Stimulated activated CD8-positive, alpha-beta memory T cell treated with anti-CD3 and anti-CD28 coated beads, Interleukin-12 subunit alpha, Interleukin-12 subunit beta, amount 100 ng/mL, for 1 hour (primary cell): ENCODE results near the gene SLC16A6.
"Not testable (repeated sequence)": the region's sequence is repeated elsewhere in the genome, so short reads cannot be mapped to it uniquely, and the experiment has no call there.

Experiments used
- DNase-seq: peaks from one replicate; pipeline ENCODE4 v3.0.0-alpha.2; 2020; ENCODE audit warnings: low read depth

The SLC16A6 gene, protein sequence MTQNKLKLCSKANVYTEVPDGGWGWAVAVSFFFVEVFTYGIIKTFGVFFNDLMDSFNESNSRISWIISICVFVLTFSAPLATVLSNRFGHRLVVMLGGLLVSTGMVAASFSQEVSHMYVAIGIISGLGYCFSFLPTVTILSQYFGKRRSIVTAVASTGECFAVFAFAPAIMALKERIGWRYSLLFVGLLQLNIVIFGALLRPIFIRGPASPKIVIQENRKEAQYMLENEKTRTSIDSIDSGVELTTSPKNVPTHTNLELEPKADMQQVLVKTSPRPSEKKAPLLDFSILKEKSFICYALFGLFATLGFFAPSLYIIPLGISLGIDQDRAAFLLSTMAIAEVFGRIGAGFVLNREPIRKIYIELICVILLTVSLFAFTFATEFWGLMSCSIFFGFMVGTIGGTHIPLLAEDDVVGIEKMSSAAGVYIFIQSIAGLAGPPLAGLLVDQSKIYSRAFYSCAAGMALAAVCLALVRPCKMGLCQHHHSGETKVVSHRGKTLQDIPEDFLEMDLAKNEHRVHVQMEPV

DNA sequence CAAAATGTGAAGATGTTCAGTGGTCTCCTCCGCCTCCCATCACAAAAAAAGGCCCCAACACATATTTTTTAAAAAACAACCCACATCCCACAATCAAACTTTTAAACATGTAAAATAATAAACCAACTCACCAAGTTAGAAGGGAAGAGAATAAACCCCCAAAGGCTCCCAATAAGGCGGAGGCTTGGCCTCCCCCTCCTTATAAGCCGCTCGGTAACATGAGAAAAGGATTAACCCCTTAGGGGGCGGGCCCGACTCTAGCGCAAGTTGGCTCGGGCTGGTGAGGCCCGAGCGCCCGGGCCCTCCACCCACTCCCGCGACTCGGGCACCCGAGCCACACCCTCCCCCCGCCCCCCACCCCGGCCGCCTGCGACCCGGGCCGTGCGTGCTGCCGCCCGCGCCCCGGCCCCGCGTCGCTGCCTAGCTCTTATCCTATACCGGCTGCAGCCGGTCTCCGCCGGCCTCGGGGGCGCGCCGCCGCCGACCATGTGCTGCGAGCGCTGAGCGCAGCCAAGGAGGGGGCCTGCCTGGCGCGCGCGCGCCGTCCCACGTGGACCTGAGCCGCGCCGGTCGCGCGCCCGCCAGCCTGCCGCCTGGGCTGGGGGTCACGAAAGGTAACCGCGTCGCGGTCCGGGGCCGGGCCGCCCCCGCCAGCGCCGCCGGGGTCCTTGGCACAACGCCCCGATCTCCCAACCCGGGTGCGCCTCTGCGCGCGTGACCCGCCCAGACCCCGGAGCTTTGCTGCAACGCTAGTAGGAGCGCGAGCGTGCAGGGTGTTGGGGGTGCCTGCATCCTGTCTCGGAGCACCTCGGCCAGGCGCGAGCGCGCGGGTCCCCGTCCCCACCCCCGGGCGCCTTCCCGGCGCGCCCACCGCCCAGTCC, at the start of gene SLC16A6, which contains the start of gene ARSG:
SLC16A6 (minus strand) TSS at position 173 of the 881 bp plus-strand sequence. CDS start 12,807 bp downstream, outside the sequence.
ARSG (plus strand) TSS at position 541 of the 881 bp plus-strand sequence. CDS start 15,999 bp downstream, outside the sequence.
- peak; percentile 63 for DNase-seq

DNA sequence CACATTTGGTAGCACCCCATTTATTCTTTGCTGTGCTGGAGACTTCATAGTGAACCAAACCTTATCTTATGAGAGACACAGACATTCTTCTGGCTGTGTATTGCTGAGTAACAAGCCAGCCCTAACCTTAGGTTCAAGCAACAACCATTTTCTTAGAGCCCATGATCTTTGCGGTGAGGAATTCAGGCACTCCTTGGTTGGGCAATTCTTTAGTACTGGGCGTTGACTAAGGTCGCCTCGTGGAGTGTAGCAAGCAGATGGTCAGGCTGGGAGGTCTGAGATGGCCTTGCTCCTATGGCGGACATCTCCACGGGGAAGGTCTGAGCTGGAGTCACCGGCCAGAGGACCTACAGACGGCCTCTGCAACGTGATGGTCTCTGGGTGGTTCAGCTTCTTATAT, 43.5 kb upstream of the SLC16A6 start:
- DNase-seq = no peak

DNA sequence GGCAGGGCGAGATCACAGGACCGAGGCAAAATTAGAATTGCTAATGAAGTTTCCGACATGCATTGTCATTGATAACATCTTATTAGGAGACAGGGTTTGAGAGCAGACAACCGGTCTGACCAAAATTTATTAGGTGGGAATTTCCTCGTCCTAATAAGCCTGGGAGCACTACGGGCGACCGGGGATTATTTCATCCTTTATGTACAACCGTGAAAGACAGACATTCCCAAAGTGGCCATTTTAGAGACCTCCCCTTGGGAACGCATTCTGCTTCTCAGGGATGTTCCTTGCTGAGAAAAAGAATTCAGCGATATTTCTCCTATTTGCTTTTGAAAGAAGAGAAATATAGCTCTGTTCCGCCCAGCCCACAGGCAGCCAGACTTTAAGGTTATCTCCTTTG, 41.0 kb upstream of the SLC16A6 start:
- not testable (repeated sequence) for DNase-seq

DNA sequence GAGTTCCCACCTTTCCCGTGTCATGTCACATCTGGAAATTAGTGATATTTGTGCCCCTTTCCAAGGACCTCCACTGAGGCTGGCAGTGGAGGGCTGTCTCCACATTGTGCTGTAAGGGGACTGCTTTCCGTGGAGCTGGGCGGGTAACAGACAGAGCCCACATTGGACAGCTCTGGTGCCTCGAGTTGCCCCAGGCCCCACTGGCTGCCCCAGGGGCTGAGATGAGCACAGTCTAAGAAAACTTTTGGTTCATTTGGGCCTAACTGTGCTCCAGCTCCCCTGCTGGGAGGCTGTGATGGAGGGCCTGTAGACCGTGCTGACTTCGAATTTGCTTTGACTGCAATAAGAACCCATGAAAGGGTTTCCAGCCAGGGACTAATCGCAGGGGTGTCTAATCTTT, 38.4 kb upstream of the SLC16A6 start:
- no peak for DNase-seq

DNA sequence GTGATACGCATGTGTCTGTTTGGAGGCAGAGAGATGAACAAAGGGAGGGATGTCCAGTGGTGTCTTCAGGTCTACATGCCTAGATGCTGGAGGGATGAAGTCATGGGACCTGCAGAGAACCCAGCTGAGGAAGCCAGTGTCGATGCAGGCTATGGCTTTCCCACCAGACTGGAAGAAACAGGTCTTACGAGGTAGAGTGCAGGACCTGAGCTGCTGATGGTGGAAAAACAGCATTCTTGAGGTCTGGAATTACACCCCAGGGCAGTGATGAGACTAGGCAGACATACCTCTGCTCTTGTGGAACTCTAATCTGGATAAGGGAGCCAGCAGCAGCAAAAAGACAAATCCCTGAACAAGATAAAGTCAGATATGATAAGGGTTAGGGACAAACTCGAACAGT, 37.7 kb upstream of the SLC16A6 start:
- no peak for DNase-seq

DNA sequence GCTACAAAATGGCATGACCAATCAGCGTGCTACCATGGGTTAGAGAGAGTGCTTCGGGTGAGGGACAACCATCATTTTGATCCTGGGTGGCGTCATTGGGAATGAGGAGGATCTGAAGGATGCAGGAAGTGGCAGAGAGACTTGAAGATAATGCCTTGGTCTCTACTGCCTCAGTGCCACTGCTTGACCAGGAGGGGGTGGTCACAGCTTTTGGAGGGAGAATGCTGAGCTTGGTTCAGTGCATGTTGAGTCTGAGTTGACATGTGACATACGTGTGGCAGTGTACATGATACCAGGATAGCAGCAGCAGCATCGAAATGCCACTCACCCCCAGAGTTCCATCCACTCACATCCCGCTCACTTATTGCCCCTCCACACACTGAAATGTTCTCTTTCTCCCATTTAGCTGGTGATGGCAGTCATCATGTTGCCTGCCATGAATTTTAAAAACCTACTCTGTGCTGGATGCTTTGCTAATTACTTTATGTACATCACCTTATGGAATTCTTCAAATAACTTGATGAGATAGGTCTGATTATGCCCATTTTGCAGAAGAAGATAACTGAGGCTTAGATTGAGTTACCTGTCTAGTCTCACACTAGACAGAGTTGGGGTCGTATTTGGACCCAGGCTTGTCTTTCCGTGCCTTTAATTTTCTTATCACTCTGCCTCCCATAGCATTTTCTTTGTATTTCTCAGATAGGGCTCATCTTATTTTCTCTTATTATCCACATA, 37.1 kb upstream of the SLC16A6 start:
- DNase-seq = no peak

DNA sequence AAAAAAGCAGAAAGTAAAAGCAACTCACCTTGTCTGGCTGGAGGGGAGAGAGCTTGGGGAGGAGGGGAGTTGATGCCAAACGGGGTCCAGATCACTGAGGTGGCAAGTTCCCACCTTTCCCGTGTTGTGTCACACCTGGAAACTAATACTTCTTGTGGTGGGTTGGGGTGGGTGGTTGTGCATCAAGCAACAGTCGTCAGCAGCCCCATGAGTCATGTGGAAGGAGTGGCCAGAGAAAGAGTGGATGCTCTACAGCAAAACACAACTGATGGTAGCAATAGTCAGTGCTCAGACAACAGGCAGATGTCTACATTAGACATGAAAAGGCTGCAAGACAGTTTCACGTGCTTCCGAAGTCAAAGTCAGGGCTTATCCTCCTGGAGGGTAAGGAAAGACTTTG, 35.8 kb upstream of the SLC16A6 start:
- no peak for DNase-seq

DNA sequence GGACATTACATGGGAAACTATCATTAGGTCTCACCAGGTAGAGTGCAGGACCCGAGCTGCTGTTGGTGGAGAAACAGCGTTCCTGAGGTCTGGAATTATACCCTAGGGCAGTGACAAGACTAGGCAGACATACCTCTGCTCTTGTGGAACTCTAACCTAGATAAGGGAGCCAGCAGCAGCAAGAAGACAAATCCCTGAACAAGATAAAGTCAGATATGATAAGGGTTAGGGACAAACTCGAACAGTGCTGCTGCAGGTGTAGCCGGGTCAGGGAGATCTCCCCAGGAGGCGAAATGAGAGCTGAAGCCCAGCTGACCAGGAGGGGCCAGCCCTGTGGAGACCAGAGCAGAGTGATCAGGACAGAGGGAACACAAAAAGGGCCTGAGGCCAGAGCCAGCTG, 35.0 kb upstream of the SLC16A6 start:
- DNase-seq = no peak

DNA sequence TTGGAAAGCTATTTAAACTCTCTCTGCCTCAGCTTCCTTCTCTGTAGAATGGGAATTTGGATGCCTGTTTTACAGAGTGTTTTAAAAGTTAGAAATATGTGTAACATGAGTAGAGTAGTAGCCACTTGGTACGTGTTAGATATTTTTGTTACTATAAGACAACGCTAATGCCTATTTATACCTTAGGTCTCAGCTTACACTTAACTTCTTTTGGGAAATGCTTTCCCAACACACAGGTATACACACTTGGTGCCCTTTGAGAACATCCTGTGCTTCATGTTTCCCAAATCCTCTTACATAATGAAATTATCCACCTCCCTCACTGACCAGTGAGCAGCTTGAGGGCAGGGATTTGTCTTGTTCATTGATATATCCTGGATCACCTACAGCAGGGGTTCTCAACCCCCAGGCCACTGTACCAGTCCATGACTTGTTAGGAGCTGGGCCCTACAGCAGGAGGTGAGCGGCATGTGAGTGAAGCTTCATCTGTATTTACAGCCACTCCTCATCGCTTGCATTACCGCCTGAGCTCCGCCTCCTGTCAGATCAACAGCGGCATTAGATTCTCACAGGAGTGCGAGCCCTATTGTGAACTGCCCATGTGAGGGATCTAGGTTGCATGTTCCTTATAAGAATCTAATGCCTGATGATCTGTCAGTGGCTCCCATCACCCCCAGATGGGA, 33.9 kb upstream of the SLC16A6 start:
- no peak for DNase-seq

DNA sequence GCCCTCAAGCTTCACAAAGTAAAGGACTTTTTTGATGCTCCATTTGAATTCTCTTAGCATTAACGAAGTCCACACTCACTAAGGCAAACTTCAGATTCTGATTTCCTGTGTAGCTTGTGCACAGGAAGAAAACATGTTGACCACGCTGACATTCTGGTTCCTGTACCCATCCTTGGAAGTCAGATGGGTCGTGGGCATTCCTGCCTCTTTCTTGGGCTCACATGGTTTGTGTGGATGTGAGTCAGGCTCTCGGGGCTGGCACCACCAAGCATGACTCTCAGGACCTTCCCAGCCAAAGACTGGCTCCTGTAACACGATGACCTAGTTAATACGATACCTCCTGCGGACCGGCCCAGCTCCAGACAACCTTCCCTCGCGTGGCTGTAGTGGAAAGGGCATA, 33.2 kb upstream of the SLC16A6 start:
- no peak for DNase-seq

DNA sequence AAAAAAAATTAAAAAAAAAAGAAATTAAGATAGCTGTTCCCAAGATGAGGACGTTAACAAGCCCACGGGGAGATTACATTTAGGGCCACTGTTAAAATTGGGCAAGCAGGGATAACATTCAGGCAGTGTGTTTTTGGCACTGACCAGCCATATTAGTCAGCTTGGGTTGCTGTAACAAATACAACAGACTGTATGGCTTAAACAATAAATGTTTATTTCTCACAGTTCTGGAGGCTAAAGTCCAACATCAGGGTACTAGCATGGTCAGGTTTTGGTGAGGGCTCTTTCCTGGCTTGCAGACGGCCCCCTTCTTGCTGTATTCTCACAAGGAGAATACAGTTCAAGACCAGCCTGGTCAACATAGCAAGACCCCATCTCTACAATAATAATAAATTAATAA, 31.7 kb upstream of the SLC16A6 start:
- no peak for DNase-seq

DNA sequence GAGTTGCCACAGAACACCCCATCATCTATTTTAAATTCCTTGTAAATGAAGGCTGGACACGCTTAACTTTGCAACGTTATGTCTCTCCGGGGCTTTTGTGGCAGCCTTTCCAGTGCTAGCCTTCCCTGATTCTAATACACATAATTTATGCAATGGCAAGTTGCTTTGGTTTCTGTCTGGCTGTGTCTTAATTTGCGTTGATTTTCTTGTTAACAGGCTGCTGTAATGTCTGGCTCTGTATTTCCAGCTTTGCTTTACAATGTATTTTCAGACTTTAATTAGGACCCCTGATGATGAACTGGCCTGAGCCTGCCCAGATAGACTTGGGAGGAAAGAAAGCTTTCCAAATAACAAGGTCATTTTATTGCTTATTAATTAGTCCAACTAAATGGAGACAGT, 30.6 kb upstream of the SLC16A6 start:
- no peak for DNase-seq

DNA sequence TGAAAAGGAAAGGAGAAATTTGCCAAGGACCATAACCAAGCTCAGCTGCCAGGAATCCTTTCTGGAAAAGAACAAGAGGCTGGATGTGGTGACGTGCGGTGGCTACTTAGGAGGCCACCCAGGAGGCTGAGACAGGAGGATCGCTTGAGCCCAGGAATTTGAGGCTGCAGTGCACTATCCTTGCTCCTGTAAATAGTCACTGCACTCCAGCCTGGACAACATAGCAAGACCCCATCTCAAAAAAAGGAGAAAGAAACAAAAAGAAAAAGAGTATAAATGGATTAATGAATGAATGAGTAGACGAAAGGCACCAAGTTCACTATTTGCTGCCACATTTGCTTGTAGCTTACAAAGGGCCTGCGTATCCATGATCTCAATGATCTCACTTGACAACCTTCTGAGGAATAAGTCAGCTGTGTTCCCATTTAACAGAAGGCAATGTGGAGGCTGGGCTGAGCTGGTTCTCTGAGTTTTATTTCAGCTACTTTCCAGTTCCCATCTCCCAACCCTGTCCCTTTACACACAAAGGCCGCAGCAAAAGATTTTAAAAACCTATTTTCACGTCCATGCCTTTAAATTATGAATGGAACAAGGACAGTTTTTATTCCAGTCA, 30.1 kb upstream of the SLC16A6 start:
- DNase-seq = no peak

DNA sequence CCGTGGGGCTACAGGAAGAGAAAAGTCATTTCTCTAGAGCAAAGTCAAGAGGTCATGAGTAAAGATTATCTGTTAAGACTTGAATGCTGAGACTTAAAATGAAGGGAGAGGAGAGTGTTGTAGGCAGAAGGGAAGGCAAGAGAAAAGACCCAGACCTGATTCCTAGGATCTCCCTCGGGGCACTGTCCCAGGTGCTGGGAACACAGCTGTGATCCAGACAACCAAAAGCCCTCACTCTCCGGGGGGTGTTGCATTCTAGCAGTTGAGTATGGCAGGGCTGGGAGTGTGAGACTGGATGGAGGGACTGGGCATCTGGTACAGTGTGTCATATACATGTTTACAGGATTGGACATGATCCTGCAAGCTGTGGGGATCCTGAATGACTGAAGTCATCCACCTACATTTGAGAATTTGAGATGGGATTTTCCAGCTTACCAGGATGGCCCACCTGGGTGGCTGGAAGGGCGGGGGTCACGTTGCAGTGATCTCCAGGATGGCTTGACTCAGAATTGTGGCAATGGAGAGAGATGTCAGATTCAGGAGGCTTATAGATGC, 29.5 kb upstream of the SLC16A6 start:
- no peak for DNase-seq

DNA sequence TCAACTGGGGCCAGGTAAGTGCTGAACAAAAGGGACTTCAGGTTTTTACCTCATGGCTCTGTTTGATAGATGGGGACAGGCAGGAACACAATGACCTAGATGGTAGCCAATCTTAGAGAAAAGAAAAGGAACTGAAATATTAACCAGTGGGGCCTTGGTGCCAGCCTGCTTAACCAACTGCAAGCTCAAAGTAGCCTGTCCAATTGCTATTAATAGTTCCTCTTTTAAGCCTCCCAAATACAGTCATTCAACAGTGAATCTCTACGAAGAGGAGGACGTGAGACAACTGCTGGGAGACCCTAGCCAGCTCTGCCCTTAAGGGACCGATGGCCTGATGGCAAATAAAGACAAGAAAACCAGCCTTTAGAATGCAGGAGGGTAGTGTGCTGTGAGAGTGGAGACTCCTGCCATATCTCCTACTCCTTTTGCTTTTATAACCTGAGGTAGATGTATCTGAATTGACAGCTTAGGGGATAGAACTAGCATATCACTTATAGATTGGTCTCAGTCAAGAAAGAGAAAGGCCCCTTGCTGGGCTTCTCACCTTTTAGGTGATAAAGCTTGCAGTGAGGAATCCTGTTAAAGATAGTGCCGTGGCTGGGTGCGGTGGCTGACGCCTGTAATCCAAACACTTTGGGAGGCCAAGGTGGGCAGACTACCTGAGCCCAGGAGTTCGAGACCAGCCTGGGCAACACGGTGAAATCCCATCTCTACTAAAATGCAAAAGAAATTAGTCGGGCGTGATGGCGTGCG, 28.7 kb upstream of the SLC16A6 start:
- no peak for DNase-seq

DNA sequence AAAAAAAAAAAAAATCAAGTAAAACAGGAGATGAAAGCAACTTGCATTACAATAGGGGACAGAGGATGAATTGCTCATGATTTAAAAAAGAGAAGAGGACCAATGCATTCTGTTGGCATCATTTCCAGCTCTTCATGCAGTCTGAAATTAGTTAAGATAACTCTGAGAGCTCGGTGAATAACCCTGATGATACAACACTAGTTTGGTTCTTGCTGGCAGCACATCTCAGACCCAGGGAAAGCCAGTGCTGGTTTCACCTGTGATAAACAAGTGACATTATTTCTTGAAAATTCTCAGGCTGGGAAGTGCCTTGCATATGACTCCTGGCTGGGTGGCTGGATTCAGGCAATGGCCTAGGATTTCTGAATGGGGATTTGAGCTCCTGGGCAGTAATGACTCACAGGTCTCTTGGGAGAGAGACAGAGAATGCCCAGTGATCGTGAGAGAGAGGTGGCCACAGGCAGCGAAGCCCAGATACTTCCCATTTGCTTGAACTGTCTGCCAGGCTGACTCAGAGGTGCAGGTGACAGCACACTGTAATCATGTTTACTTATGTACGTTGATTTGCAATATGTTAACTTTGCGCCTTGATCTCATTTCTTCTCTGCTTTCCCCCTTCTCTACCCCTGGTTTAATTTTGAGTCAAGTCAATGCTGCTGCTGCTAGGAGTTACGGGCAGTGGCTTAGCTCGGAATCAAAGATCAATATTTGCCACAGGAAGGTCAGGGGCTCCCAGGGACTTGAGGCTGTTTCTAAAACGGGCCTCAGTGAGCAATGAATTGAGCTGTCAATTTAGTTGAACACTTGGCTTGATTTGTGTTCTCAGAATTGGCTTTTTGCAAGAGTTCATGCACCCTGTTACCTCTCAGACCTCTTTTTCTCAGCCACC, 27.4 kb upstream of the SLC16A6 start:
- DNase-seq = no peak

DNA sequence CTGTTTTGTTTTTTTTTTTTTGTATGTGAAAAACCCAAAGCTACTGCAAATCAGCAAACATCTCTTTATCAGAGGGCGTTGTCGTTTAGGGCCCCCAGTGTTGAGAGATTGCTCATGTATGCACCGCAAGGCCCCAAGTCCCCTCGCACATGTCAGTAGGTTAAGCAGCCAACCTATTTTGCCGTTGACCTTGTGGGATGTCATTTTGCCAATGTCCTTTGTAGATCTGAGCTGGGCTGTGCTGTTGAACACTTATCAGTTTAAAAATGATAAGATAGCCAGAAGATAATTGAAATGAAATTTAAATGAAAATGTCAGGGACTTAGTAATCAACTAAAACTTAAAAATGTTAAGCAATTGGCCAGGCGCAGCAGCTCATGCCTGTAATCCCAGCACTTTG, 26.5 kb upstream of the SLC16A6 start:
- DNase-seq = no peak

DNA sequence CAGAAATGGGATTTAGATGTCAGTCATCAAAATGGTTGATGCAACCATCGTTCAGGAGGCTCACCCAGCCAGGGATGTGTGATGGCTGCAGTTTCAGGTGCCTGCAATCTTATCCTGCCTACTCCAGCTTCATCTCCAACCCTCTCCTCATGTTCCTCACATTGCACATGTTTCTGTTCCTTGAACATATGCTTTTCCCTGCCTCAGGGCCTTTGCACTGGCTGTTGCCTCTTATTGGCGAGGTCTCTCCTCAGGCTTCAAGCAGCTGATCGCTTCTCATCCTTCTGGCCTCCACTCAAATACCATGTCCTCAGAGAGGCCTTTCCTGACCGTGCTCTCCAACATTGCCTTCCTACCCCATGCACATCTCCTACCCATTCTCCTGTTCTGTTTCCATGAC, 25.0 kb upstream of the SLC16A6 start:
- DNase-seq = no peak
